ENCODE measurements around the gene SEC14L6.

SEC14L6 gene

DNA sequence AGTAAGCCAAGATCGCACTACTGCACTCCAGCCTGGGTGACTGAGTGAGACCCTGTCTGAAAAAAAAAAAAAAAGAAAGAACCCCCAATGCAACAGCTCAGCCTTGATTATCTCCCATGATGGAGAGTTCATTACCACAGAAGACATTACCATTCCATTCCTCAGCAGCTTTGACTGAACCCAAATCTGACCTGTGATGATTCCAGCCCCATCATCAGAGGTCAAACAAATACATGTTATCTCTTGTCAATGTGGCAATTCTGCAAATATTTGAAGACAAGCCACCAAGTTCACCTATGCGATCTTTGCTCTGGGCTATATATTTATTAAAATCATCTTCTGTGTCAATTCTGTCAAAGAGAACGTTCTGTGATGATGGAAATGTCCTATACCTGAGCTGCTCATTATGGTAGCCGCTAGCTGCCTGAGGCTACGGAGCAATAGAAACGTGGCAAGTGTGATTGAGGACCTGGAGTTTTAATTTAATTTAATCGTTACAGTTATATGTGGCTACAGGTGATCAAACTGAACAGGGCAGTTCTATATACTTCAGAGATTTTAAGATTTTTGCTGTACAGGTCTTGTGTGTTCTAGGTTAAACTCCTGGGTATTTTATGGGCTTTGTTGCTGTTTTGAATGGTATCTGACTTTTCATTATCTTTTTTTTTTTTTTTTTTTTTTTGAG is 48.9 kb downstream of the SEC14L6 start:
- H3K9ac ChIP-seq (ENCODE audit: low read depth, low read length): no peak overlapping the region
- TF ChIP-seq EZH2 (IDR thresholded peaks at IDR 0.05; ENCODE audit: borderline replicate concordance, low read depth, low read length, severe bottlenecking): no peak
- TF ChIP-seq, protein P1, sequence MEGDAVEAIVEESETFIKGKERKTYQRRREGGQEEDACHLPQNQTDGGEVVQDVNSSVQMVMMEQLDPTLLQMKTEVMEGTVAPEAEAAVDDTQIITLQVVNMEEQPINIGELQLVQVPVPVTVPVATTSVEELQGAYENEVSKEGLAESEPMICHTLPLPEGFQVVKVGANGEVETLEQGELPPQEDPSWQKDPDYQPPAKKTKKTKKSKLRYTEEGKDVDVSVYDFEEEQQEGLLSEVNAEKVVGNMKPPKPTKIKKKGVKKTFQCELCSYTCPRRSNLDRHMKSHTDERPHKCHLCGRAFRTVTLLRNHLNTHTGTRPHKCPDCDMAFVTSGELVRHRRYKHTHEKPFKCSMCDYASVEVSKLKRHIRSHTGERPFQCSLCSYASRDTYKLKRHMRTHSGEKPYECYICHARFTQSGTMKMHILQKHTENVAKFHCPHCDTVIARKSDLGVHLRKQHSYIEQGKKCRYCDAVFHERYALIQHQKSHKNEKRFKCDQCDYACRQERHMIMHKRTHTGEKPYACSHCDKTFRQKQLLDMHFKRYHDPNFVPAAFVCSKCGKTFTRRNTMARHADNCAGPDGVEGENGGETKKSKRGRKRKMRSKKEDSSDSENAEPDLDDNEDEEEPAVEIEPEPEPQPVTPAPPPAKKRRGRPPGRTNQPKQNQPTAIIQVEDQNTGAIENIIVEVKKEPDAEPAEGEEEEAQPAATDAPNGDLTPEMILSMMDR (IDR thresholded peaks at IDR 0.05; ENCODE audit: borderline replicate concordance, extremely low read depth, low read length, poor library complexity, severe bottlenecking): no peak
- no peak overlapping the region for H3K4me3 ChIP-seq (ENCODE audit: low read depth in 1 of 2, low read length in 2 of 2)
- no peaks in the 10 kb centered on the region for H3K9me3 ChIP-seq (ENCODE audit: insufficient read depth, low read length, severe bottlenecking)
- DNase-seq (no peak), ATAC-seq (ENCODE audit: insufficient read depth, low read depth) (no peak)
- H3K27me3 ChIP-seq (ENCODE audit: insufficient read depth, low read length, poor library complexity): no peaks in the 10 kb centered on the region
- no peak overlapping the region for H2AFZ ChIP-seq (ENCODE audit: low read depth, low read length)
- no peaks in the 10 kb centered on the region for H4K20me1 ChIP-seq (ENCODE audit: insufficient read depth, low read length)
- H3K79me2 ChIP-seq (ENCODE audit: insufficient read depth, low read length): no peaks in the 10 kb centered on the region
- H3K27ac ChIP-seq (ENCODE audit: low read length): no peak overlapping the region
- no peaks in the 10 kb centered on the region for H3K36me3 ChIP-seq (ENCODE audit: insufficient read depth, low read length)
- no peaks in the 10 kb centered on the region for H3K4me1 ChIP-seq (ENCODE audit: insufficient read depth, low read length)
- H3K4me2 ChIP-seq (ENCODE audit: insufficient read depth, low read length): no peak overlapping the region

DNA sequence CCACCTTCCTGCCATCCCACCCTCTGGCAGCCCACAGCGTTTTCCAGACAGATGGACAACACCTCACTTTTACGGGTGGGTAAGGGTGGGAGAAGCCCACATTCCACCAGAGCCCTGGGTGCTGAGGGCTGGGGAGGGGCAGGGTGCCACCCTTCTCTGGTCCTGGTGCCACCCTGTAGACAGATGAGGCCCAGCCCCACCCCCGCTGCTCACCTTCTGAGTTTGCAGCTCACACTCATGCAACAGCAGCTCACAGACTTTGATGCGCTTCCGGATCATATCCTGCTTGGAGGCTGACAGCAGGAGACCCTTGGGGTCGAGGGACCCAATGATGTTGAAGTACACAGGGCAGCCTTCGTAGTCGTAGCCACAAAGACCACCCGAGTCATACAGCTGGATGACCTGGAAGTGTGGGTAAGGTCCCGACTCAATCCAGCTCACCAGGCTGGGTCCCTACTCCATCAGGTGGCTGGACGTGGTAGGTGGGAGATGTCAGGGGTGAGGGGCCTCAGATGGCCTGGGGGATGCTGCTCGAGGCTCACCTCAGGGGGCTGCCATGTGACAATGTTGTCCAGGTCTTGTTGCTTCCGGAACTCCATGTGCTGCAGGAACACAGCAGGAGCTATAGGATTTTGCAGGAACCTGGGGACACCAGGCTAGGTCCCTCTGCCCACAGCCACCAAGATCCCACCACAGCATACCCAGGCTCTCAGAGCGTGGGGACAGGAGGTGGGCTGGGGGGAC is 51.3 kb downstream of the SEC14L6 start:
- DNase-seq (no peak), ATAC-seq (ENCODE audit: insufficient read depth, low read depth) (no peak)
- Histone ChIP-seq H3K9ac (ENCODE audit: low read depth, low read length) (no peak overlapping the region), H3K36me3 (ENCODE audit: insufficient read depth, low read length) (no peaks in the 10 kb centered on the region), H3K27me3 (ENCODE audit: insufficient read depth, low read length, poor library complexity) (no peaks in the 10 kb centered on the region), H3K4me1 (ENCODE audit: insufficient read depth, low read length) (no peaks in the 10 kb centered on the region), H3K27ac (ENCODE audit: low read length) (no peak overlapping the region), H3K4me2 (ENCODE audit: insufficient read depth, low read length) (no peak overlapping the region), H2AFZ (ENCODE audit: low read depth, low read length) (no peak overlapping the region), H3K79me2 (ENCODE audit: insufficient read depth, low read length) (no peaks in the 10 kb centered on the region), H3K9me3 (ENCODE audit: insufficient read depth, low read length, severe bottlenecking) (no peaks in the 10 kb centered on the region), H3K4me3 (ENCODE audit: low read depth in 1 of 2, low read length in 2 of 2) (no peak overlapping the region), H4K20me1 (ENCODE audit: insufficient read depth, low read length) (no peaks in the 10 kb centered on the region)
- TF ChIP-seq, protein P1 (IDR thresholded peaks at IDR 0.05; ENCODE audit: borderline replicate concordance, extremely low read depth, low read length, poor library complexity, severe bottlenecking): no peak
- no peak for TF ChIP-seq EZH2 (IDR thresholded peaks at IDR 0.05; ENCODE audit: borderline replicate concordance, low read depth, low read length, severe bottlenecking)

DNA sequence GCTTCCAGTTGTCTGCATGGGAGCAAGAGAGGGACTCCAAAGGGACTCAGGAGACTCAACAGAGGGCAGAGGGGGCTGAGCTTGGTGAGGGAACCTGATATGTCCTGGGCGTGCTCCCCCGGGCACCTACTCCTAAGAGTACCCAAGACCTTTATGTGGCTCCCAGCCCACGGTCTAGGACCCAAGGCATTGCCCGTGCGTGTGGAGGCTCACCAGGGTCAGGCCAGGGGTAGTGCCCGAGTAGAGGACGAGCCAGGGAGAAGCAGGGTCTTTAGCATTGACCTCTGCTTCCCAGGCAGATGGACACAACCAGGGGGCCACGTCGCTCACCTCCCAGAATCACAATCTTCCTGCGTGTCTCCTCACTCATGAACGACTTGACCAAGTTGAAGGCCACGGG is 54.4 kb downstream of the SEC14L6 start:
- H3K27me3 ChIP-seq (ENCODE audit: insufficient read depth, low read length, poor library complexity): no peaks in the 10 kb centered on the region
- H3K9ac ChIP-seq (ENCODE audit: low read depth, low read length): no peak overlapping the region
- ATAC-seq (ENCODE audit: insufficient read depth, low read depth) (no peak), DNase-seq (no peak)
- no peak overlapping the region for H3K4me3 ChIP-seq (ENCODE audit: low read depth in 1 of 2, low read length in 2 of 2)
- H3K4me2 ChIP-seq (ENCODE audit: insufficient read depth, low read length): no peak overlapping the region
- no peaks in the 10 kb centered on the region for H4K20me1 ChIP-seq (ENCODE audit: insufficient read depth, low read length)
- no peaks in the 10 kb centered on the region for H3K36me3 ChIP-seq (ENCODE audit: insufficient read depth, low read length)
- no peak overlapping the region for H3K27ac ChIP-seq (ENCODE audit: low read length)
- no peak overlapping the region for H2AFZ ChIP-seq (ENCODE audit: low read depth, low read length)
- H3K9me3 ChIP-seq (ENCODE audit: insufficient read depth, low read length, severe bottlenecking): no peaks in the 10 kb centered on the region
- H3K4me1 ChIP-seq (ENCODE audit: insufficient read depth, low read length): no peaks in the 10 kb centered on the region
- TF ChIP-seq, protein P1 (IDR thresholded peaks at IDR 0.05; ENCODE audit: borderline replicate concordance, extremely low read depth, low read length, poor library complexity, severe bottlenecking): no peak
- no peak for TF ChIP-seq EZH2 (IDR thresholded peaks at IDR 0.05; ENCODE audit: borderline replicate concordance, low read depth, low read length, severe bottlenecking)
- H3K79me2 ChIP-seq (ENCODE audit: insufficient read depth, low read length): no peaks in the 10 kb centered on the region

All from DND-41 (cell line).